ENCODE measurements around the gene PMEL.
A peak's percentile ranks its signal among the peaks of the same experiment; 100 is the strongest.
"Not testable (repeated sequence)": the region's sequence is repeated elsewhere in the genome, so short reads cannot be mapped to it uniquely, and the experiment has no call there.

The PMEL gene

GRCh38 chr12:55929306-55929791 lies 36.5 kb downstream of the PMEL start:
- TF ChIP-seq CTCF (IDR thresholded peaks at IDR 0.05; ENCODE audit: low read depth, low read length, missing control alignments), result no peak
- DNase-seq (ENCODE audit: extremely low read depth, low read depth), result no peak
- H3K4me3 ChIP-seq (replicated peaks; ENCODE audit: low read depth, low read length), result no peak overlapping the region

GRCh38 chr12:55927588-55928502 lies 38.0 kb downstream of the PMEL start, which contains the start of gene PYM1:
Gene PYM1 (minus strand): TSS chr12:55927894. CDS start chr12:55927761, 133 bp downstream.
- peak within 1 kb of the TSS; percentile 77 for H3K4me3 ChIP-seq (replicated peaks; ENCODE audit: low read depth, low read length)
- peak; percentile 48 for DNase-seq (ENCODE audit: extremely low read depth, low read depth)
- TF ChIP-seq CTCF (IDR thresholded peaks at IDR 0.05; ENCODE audit: low read depth, low read length, missing control alignments), result no peak

- peak; percentile 77 for DNase-seq (ENCODE audit: extremely low read depth, low read depth)
- peak; percentile 75 for TF ChIP-seq CTCF (IDR thresholded peaks at IDR 0.05; ENCODE audit: low read depth, low read length, missing control alignments)
Observed at GRCh38 chr12:55926738-55927587, 38.9 kb downstream of the PMEL start.

GRCh38 chr12:55925870-55926737 lies 39.7 kb downstream of the PMEL start:
- H3K4me3 ChIP-seq (replicated peaks; ENCODE audit: low read depth, low read length), result peak overlapping the region; percentile 77
- no peak for DNase-seq (ENCODE audit: extremely low read depth, low read depth)
- no peak for TF ChIP-seq CTCF (IDR thresholded peaks at IDR 0.05; ENCODE audit: low read depth, low read length, missing control alignments)

More at GRCh38 chr12:55926738-55927587, 38.9 kb downstream of the PMEL start:
- H3K4me3 ChIP-seq (replicated peaks; ENCODE audit: low read depth, low read length), result peak overlapping the region; percentile 77

GRCh38 chr12:55925371-55925770 lies 40.5 kb downstream of the PMEL start:
- TF ChIP-seq CTCF (IDR thresholded peaks at IDR 0.05; ENCODE audit: low read depth, low read length, missing control alignments), result no peak
- DNase-seq (ENCODE audit: extremely low read depth, low read depth), result no peak
- peak overlapping the region; percentile 77 for H3K4me3 ChIP-seq (replicated peaks; ENCODE audit: low read depth, low read length)

- H3K4me3 ChIP-seq (replicated peaks; ENCODE audit: low read depth, low read length); DNase-seq (ENCODE audit: extremely low read depth, low read depth): not testable (repeated sequence)
Observed at GRCh38 chr12:55923648-55924047, 42.2 kb downstream of the PMEL start.
